Measurements from ENCODE around the gene LATS1. TPM values are rescaled to one million over a fixed set of nuclear protein-coding genes. Genes with fewer than 3 reads are reported as not detected.

Gene LATS1
- total RNA-seq, 1 donor from 2014 or later = 6.3 TPM

DNA sequence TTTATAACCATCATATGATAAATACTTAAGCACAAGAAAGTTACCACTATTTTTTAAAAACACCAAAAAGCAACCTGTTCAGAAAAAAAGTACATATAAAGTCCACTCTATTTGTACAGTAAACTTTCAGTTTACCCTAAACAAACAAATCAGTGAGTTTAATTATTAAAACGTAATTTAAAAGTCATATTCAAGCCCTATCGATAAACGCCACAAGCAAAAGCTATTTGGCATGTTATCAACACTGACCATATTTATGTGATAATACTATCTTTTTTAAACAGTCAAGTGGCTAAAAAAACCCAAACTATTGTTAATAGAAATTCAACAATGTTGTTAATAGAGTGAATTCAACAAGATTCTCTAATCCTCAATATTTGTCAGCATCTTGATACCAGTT is 71.3 kb downstream of the LATS1 start:
- DNase-seq (ENCODE audit: low read depth) (no peak), FAIRE-seq (no peak)
- Histone ChIP-seq H3K36me3 (ENCODE audit: control insufficient read depth, insufficient read depth, low read length) (no peaks in the 10 kb centered on the region), H3K4me3 (ENCODE audit: low read depth, low read length) (peak overlapping the region; percentile 89), H3K27me3 (ENCODE audit: control insufficient read depth, insufficient read depth, low read length) (no peaks in the 10 kb centered on the region)
- TF ChIP-seq, protein P1, sequence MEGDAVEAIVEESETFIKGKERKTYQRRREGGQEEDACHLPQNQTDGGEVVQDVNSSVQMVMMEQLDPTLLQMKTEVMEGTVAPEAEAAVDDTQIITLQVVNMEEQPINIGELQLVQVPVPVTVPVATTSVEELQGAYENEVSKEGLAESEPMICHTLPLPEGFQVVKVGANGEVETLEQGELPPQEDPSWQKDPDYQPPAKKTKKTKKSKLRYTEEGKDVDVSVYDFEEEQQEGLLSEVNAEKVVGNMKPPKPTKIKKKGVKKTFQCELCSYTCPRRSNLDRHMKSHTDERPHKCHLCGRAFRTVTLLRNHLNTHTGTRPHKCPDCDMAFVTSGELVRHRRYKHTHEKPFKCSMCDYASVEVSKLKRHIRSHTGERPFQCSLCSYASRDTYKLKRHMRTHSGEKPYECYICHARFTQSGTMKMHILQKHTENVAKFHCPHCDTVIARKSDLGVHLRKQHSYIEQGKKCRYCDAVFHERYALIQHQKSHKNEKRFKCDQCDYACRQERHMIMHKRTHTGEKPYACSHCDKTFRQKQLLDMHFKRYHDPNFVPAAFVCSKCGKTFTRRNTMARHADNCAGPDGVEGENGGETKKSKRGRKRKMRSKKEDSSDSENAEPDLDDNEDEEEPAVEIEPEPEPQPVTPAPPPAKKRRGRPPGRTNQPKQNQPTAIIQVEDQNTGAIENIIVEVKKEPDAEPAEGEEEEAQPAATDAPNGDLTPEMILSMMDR (IDR thresholded peaks at IDR 0.05; ENCODE audit: insufficient read depth, low read length, severe bottlenecking) = no peak

DNA sequence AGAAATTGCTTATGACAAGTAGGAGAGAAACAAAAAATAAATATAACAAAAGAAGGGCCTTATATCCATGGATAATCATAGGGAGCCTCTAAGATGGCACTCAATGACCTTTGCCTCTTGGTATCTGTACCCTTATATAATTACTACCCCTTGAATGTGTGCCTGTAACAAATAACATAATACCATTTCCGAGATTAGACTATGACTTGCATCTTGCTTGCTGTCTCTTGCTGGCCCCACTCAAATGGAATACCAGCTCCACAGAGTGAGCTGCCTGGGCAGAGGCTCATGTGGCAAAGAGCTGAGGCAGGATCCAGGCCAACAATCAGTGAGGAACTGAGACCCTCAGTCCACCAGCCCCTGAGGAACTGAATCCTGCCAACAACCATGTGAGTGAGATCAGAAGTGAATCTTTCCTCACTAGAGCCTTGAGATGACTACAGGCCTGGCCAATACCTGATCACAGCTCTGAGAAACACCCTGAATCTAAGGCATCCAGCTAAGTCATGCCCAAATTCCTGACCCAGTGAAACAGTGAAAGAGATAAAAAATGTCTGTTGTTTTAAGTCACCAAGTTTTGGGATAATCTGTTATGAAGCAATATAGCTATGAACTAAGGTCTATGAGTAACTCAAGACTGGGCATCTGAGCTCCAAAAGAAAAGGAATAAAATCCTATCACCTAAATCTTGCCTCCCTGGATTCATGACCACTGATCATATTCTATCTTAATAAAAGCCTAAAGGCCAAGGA is 74.9 kb downstream of the LATS1 start:
- Histone ChIP-seq H3K27me3 (ENCODE audit: control insufficient read depth, insufficient read depth, low read length) (no peaks in the 10 kb centered on the region), H3K4me3 (ENCODE audit: low read depth, low read length) (no peak overlapping the region), H3K36me3 (ENCODE audit: control insufficient read depth, insufficient read depth, low read length) (no peaks in the 10 kb centered on the region)
- DNase-seq (ENCODE audit: low read depth) (no peak), FAIRE-seq (no peak)
- TF ChIP-seq, protein P1 (IDR thresholded peaks at IDR 0.05; ENCODE audit: insufficient read depth, low read length, severe bottlenecking) = no peak

DNA sequence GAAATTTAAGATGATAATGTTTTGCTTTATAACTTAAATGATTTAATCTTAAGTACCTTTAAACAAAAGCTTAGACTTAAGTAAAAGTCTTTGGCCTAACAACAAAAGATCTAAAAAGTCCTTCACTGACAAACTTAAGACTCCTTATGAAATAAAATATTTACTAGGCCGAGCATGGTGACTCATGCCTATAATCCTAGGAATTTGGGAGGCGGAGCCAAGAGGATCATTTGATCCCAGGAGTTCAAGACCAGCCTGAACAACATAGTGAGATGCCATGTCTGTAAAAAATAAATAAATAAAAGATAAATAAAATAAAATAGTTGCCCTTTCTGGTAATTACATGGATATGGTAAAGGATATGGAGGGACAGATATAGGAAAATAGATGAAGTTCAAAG is 81.8 kb downstream of the LATS1 start:
- Histone ChIP-seq H3K36me3 (ENCODE audit: control insufficient read depth, insufficient read depth, low read length) (no peaks in the 10 kb centered on the region), H3K27me3 (ENCODE audit: control insufficient read depth, insufficient read depth, low read length) (no peaks in the 10 kb centered on the region), H3K4me3 (ENCODE audit: low read depth, low read length) (no peak overlapping the region)
- DNase-seq (ENCODE audit: low read depth) (peak; percentile 27), FAIRE-seq (no peak)
- TF ChIP-seq, protein P1 (IDR thresholded peaks at IDR 0.05; ENCODE audit: insufficient read depth, low read length, severe bottlenecking) = no peak

DNA sequence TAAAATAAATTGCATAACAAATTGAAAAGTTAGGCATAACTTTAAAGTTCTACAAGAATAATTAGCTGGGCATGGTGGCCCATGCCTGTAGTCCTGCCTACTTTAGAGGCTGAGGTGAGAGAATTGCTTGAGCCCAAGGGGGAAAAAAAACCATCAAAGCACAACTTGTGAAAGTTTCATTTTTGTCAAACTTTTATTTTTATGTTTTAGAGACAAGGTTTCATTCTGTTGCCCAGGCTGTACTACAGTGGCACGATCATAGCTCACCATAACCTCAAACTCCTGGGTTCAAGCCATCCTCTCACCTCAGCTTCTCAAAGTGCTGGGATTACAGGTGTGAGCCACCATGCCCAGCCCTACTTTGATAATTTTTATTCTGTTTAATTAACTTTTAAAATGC is 83.6 kb downstream of the LATS1 start:
- TF ChIP-seq, protein P1 (IDR thresholded peaks at IDR 0.05; ENCODE audit: insufficient read depth, low read length, severe bottlenecking) = no peak
- H3K27me3 ChIP-seq (ENCODE audit: control insufficient read depth, insufficient read depth, low read length) = no peaks in the 10 kb centered on the region
- no peak overlapping the region for H3K4me3 ChIP-seq (ENCODE audit: low read depth, low read length)
- no peaks in the 10 kb centered on the region for H3K36me3 ChIP-seq (ENCODE audit: control insufficient read depth, insufficient read depth, low read length)
- DNase-seq (ENCODE audit: low read depth) (no peak), FAIRE-seq (no peak)

DNA sequence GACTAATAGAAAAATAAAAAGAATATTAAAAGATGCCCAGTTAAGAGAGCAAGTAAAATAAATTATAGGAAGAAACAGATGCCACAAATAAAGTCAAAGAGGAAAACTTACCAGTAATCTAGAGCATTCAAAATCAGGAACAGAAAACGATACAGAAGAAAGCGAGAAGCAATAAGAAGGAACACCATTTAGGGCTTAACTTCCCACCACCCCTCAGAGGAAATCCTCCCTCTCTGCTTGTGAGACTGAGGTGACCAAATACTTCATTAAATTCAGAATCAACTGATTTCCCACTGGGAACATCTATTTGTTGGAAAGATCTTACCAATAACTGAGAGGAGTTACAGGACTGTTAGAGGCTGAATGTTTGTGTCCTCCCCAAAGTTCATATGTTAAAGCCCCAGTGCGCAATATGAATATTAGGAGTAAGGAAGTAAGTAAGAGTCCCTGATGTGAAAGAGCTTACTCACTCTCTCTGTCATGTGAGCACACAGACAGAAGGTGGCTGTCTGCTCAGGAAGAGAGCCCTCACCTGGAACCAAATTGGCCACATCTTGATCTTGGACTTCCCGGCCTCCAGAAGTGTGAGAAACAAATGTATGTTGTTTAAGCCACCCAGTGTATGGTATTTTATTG is 88.9 kb downstream of the LATS1 start:
- no peaks in the 10 kb centered on the region for H3K36me3 ChIP-seq (ENCODE audit: control insufficient read depth, insufficient read depth, low read length)
- H3K27me3 ChIP-seq (ENCODE audit: control insufficient read depth, insufficient read depth, low read length) = no peaks in the 10 kb centered on the region
- peak; percentile 44 for DNase-seq (ENCODE audit: low read depth)
- TF ChIP-seq, protein P1 (IDR thresholded peaks at IDR 0.05; ENCODE audit: insufficient read depth, low read length, severe bottlenecking) = no peak
- H3K4me3 ChIP-seq (ENCODE audit: low read depth, low read length) = no peak overlapping the region
- no peak for FAIRE-seq

Measured in bronchial epithelial cell (primary cell).